A549 treated with AZD9567 at 1 μM for 4 hours (cell line): ENCODE results near the gene CYP1A2. TPM values are rescaled to one million over a fixed set of nuclear protein-coding genes. Genes with fewer than 3 reads are reported as not detected.

ENCODE experiments used
- total RNA-seq: library from RNA; stranded (reverse); fragments of 200-300 nt; extraction: Qiagen RNA extraction; gene quantifications from 5 replicates; pipeline ENCODE4 v1.2.3, GENCODE V29; 2022; ENCODE audit not compliant: insufficient read depth

The CYP1A2 gene, protein sequence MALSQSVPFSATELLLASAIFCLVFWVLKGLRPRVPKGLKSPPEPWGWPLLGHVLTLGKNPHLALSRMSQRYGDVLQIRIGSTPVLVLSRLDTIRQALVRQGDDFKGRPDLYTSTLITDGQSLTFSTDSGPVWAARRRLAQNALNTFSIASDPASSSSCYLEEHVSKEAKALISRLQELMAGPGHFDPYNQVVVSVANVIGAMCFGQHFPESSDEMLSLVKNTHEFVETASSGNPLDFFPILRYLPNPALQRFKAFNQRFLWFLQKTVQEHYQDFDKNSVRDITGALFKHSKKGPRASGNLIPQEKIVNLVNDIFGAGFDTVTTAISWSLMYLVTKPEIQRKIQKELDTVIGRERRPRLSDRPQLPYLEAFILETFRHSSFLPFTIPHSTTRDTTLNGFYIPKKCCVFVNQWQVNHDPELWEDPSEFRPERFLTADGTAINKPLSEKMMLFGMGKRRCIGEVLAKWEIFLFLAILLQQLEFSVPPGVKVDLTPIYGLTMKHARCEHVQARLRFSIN
- not detected in 5 replicates for total RNA-seq

DNA sequence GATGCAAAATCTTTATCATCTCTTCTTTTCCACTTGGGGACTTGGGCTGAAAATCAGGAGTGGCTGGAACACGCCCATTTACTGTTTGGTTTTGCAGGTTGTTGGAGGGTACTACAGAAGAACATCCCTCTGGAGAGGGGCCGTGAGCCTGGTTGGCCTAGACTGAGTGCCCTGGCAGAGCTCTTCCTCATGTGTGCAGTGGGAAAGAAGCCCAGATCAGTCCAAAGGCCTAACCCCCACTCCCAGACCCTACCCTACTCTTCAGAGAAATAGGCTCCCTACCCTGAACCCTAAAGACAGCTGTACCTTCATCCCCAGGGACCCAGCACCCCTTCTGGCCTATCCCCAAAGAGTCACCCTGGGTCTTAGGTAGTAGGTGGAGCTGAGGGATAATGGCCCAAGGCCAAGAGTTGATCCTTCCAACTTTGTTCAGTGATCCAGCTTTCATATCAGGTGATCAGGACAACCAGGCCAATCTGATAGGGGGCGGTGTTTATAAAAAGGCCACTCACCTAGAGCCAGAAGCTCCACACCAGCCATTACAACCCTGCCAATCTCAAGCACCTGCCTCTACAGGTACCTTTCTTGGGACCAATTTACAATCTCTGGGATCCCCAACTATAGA is at the start of gene CYP1A2:
Gene CYP1A2 (plus strand): TSS at position 524 of the 625 bp plus-strand sequence. CDS start 894 bp downstream, outside the sequence.

DNA sequence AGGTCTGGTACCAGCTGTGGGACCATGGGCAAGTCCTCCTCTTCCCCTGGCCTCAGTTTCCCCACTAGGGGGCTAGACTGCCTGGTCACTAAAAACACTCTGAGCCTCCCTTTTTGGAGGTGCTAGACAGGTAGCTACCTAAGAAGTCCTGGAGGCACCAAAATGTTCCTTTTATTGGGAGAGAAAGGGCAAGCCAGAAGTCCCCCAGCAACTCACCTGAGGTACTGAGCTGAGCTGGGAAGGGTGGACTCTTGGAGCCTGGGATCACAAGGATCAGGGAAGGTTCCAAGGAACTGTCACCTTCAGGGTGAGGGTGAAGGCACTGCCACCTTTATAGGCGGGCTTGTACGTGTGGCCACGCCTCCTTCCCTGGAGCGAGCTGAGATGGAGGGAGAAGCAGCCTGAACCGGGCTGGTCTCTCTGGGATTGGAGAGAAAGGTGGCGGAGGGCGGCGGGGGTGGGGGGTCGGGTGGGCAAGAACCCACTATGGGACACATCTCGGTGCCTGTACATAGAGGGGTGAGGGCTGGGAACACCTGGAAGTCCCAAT is 23.3 kb upstream of the CYP1A2 start, which contains the start of gene CYP1A1:
Gene CYP1A1 (minus strand): TSS at position 304 of the 550 bp plus-strand sequence. CDS start 2,431 bp downstream, outside the sequence.

DNA sequence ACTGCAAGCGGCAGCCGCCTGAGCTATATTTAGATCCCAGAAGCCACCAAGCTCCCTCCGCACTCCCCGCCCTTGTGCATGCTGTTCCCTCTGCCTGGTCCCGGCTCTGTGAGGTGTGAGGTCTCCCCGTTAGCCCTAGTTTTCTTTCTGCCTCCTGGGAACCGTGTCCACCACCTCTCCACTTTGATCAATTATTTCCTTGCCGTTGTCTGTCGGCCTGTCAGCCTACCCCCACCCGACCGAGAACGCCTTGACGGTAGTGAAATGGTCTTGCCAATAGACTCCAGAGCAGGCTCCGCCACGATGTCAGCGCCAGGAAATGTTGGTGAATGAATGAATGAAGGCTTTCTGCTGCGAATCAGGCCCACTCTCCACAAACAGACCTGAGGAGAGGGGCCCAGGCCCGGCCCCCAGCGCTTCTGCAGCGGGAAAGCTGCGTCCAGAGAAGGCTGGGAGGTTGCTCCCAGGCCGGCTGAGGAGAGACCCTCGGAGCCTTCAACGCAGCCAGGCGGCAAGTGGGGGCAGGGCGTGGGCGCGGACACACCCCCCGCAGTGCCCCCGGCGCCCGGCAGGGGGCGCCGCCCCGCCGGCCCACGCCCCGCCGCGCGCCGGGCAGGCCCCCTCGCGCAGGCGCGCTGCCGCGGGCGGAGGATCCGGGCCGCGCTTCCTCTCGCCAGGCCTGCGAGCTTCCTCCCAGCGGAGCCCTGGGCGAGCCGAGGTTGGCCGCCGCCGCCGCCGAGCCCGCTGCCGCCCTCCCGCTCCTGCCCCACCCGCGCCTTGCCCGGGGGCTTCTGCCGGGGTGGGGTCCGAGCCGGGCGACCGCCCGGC is 33.0 kb downstream of the CYP1A2 start, which contains the start of gene CSK:
Gene CSK (plus strand): TSS at position 650 of the 828 bp plus-strand sequence. CDS start 16,218 bp downstream, outside the sequence.

Other genes starting within 250 kb of the CYP1A2 start
- 3.1 to 5.2 TPM (median 3.4 TPM) in 5 replicates for gene ARID3B, start 207.6 kb upstream of the CYP1A2 start, total RNA-seq
- gene CLK3, start 133.0 kb upstream of the CYP1A2 start, total RNA-seq: 31.5 to 59.5 TPM (median 35.6 TPM) in 5 replicates
- 18.9 to 23.7 TPM (median 20.1 TPM) in 5 replicates for gene EDC3, start 52.8 kb upstream of the CYP1A2 start, total RNA-seq
- 1.2 to 3.9 TPM (median 1.7 TPM) in 5 replicates for gene CYP1A1, start 23.3 kb upstream of the CYP1A2 start, total RNA-seq
- gene CSK, start 33.2 kb downstream of the CYP1A2 start, total RNA-seq: 60.3 to 69.4 TPM (median 64.0 TPM) in 5 replicates
- gene LMAN1L, start 64.0 kb downstream of the CYP1A2 start, total RNA-seq: not detected in 5 replicates
- 0.06 to 0.11 TPM (median 0.07 TPM) in 3 of 5 replicates, not detected in the others for gene CPLX3, start 77.8 kb downstream of the CYP1A2 start, total RNA-seq
- 24.1 to 42.4 TPM (median 39.7 TPM) in 5 replicates for gene ULK3, start 94.3 kb downstream of the CYP1A2 start, total RNA-seq
- 58.6 to 75.9 TPM (median 70.9 TPM) in 5 replicates for gene SCAMP2, start 124.5 kb downstream of the CYP1A2 start, total RNA-seq
- gene MPI, start 141.2 kb downstream of the CYP1A2 start, total RNA-seq: 24.8 to 33.8 TPM (median 31.8 TPM) in 5 replicates
- 32.8 to 41.8 TPM (median 38.4 TPM) in 5 replicates for gene FAM219B, start 158.0 kb downstream of the CYP1A2 start, total RNA-seq
- gene COX5A, start 189.2 kb downstream of the CYP1A2 start, total RNA-seq: 549 to 606 TPM (median 573 TPM) in 5 replicates
- 14.2 to 27.9 TPM (median 27.3 TPM) in 5 replicates for gene RPP25, start 207.9 kb downstream of the CYP1A2 start, total RNA-seq
- 11.2 to 12.6 TPM (median 12.0 TPM) in 5 replicates for gene SCAMP5, start 246.7 kb downstream of the CYP1A2 start, total RNA-seq